ENCODE data around the gene TTLL6. TPM values are rescaled to one million over a fixed set of nuclear protein-coding genes. Genes with fewer than 3 reads are reported as not detected.
"Not testable (repeated sequence)": the region's sequence is repeated elsewhere in the genome, so short reads cannot be mapped to it uniquely, and the experiment has no call there.

TTLL6 gene
- polyA plus RNA-seq, 3 donors = 0.21 to 0.31 (median 0.22) TPM

DNA sequence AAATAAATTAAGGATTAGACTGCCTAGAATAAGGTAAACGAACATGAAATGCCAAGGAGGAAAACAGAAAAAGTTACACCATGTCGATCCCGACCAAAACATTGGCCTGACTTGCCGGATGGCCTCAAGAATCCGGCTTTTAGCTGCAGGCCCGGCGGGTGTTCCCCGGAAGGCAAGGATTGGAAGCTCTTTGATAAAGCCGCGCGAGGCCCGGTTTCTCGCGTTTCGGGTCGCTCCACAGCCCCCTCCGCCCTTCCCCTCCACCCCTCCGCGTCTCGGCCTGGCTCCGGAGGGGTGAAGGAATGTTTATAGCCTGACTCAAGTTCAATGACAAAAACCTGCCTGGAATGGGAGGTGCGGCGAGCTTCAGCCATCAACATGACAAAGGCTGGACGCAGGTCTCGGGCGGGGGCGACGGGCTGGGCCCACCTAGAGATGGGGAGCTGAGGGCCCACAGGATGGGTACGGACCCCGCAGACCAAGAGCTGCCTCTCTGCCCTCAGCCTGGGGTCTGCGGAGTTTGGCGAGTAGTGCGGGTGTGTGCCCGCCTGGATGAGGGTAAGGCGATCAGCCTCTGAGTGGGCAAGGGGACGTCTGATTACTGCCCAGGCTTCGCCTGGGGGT is 97.3 kb downstream of the TTLL6 start:
- 4 to 13% (median 13%) methylated on average over 36 to 37 of the region's 37 CpGs for WGBS, 3 donors
- no peak overlapping the region for H3K27ac ChIP-seq (ENCODE audit: low read depth, low read length)

DNA sequence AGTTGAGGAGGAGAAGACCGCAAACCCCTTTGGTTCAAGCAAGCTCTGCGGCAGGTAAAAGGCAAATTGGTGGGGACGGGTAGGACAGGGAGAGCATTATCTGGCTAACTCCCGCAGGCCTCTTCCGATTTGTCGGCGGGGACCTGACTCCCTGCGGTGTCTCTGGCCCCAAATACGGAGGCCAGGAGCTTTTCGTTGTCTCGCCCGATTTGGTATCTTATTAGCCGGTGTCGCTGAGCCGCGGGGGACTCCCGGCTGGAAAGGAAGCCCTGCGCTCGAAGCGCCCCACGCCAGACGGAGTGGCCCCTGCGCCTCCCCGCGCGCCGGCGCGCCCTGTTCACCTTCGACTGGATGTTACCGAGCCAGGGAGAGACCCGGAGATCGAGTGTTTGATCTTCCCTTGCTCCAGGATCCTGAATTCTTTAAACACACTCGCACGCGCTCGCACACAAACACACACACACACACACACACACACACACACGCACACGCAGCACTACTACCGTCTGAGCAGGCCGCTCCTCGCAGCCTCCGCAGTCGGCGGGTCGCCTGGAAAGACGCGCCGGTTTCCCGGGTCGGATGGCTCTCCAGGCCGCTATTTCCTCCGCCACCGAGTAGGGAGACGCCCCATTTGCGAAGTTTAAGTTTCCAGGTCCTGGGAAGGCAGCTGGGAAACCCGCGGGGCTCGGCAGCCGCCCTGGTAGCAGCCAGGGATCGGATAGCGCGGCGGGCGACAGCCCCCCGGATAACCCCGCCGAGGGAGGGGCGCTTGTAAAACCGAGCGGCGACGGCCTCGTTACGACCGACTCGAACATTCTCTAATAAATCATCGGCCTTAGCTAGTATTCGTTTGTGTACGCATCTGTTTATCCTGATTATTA is 98.0 kb downstream of the TTLL6 start:
- WGBS, 3 donors = 5 to 6% (median 6%) methylated on average over 80 of the region's 80 CpGs
- no peak overlapping the region for H3K27ac ChIP-seq (ENCODE audit: low read depth, low read length)

DNA sequence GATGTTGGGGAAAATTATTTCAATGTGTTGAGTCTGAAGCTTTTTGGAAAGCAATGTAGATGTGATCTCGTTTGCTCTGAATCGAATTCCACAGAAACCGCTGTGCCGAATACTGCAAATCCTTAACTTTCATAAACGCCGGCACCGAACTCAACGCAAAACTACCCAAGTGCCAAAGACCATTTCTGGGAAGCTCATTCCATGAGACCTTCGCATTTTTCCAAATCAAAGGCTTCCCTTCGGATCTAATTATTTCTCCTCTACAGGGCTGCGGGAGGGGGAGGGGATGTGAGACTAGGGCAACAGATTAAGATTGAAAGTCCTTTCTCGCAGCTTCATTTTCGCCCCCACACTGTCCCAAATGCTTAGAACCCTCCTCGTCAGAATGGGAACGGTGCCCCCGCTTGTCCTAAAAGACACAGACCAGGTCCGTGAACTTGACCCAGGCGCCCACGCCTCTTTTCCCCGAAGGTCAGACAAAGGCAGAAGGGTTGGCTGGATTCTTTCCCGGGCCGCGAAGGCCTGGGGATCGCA is 98.7 kb downstream of the TTLL6 start:
- 13 to 17% (median 14%) methylated on average over 24 of the region's 24 CpGs for WGBS, 3 donors
- H3K27ac ChIP-seq (ENCODE audit: low read depth, low read length) = no peak overlapping the region

DNA sequence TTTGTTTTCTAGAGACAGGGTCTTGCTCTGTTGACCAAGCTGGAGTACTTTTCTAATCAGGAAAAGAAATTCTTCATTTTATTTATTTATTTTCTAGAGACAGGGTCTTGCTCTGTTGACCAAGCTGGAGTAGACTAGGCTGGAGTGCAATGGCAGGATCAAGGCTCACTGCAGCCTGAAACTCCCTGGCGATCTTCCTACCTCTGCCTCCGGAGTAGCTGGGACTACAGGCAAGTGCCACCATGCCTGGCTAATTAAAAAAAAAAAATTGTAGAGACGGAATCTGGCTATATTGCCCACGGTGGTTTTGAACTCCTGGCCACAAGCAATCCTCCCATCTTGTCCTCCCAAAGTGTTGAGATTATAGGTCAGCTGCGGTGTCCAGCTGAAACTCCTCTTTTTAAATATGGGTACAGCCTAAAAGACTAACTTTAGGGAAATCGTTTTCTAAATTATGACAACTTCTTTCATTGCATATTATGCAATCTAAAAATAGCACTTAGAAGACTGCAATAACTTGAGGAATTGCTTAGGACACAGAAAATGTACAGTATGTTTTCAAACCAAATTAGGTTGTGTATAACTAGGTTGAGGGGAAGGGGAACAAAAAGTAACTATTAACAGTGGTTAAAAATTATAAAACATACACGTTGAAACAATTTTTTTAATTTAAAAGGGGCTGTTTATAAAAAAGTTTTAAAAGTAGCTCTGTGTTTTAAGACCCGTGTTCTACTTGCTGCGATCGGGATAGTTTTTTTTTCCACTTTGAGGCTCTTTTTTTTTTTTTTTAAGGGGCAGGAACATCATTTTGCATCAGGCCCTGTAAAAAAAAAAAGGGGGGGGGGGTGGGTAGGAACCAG is 99.4 kb downstream of the TTLL6 start:
- no peak overlapping the region for H3K27ac ChIP-seq (ENCODE audit: low read depth, low read length)
- 10 to 16% (median 14%) methylated on average over 10 of the region's 10 CpGs for WGBS, 3 donors

DNA sequence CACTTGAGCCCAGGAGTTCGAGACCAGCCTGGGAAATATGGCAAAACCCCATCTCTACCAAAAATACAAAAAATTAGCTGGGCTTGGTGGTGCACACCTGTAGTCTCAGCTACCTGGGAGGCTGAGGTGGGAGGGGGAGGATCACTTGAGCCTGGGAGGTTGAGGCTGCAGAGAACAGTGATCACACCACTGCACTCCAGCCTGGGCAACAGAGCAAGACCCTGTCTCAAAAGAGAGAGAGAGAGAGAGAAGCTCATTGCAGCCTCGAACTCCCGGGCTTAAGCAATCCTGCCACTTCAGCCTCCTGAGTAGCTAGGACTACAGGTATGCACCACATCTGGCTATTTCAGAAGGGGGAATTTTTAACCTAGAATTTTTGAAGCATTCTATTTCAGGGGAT is 100.5 kb downstream of the TTLL6 start:
- WGBS, 3 donors = 79 to 81% (median 80%) methylated on average over 3 of the region's 3 CpGs
- not testable (repeated sequence) for H3K27ac ChIP-seq (ENCODE audit: low read depth, low read length)

DNA sequence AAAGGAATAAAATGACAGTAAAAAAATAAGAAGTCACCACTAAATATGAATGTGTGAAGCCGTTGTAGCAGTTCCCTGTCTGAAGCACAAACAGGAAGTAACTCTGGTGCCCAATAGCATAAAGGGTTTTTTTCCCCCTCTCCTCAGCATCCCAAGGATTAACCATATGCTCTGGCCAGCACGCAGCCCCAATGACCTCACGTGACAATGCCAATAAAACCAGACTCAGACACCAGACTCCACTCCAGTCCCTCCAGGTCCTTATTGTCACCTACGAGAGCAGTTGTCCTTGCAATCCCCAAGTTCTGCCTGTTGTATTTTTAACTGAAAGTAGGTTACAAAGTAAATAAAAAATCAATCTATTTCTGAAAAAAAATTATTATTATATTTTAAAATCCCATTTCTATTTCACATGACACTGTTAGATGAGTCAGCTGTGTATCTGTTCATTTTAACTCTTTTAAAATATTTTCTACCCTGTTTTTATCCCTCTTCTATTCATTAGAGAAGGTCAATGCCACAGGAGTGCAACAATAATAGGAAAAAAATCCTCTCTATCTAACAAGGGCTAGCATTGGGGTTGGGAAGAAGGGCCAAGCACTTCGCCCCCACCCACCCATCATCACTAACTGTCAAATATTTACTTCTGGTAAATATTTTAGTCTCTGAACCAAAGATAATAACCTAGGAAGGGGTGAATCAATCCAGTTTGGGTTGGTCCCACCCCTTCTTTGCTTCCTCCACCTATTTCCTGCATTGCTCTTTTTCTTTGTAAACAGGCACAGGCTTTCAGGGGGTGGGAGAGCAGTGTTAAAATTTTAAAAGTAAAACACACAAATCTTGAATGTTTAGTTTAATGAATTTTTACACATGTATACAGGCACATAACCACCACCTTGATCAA is 101.3 kb downstream of the TTLL6 start:
- 32 to 51% (median 43%) methylated on average over 5 of the region's 5 CpGs for WGBS, 3 donors
- H3K27ac ChIP-seq (ENCODE audit: low read depth, low read length) = no peak overlapping the region

Other genes with a start within 250 kb of the TTLL6 start
- gene HOXB4, start 238.9 kb downstream of the TTLL6 start, polyA plus RNA-seq = 1 to 10 TPM; 1.1 to 5.4 (median 3.6) TPM
- 10 to 100 TPM in 1 of 3 donors, 1 to 10 TPM in 2; 2.6 to 10.2 (median 9.6) TPM for gene HOXB3, start 227.0 kb downstream of the TTLL6 start, polyA plus RNA-seq
- 1 to 10 TPM in 2 of 3 donors, under 1 TPM in 1; 0.59 to 3.9 (median 2.2) TPM for gene HOXB5, start 223.4 kb downstream of the TTLL6 start, polyA plus RNA-seq
- gene HOXB6, start 212.2 kb downstream of the TTLL6 start, polyA plus RNA-seq = 10 to 100 TPM in 2 of 3 donors, 1 to 10 TPM in 1; 1.8 to 14.7 (median 10.4) TPM
- 10 to 100 TPM in 2 of 3 donors, 1 to 10 TPM in 1; 1.6 to 18.1 (median 14.6) TPM for gene HOXB7, start 206.2 kb downstream of the TTLL6 start, polyA plus RNA-seq
- gene HOXB8, start 201.9 kb downstream of the TTLL6 start, polyA plus RNA-seq = 1 to 10 TPM in 2 of 3 donors, under 1 TPM in 1; 0.76 to 8.3 (median 6.9) TPM
- 1 to 10 TPM in 1 of 3 donors, under 1 TPM in 2; 0.15 to 1.0 (median 0.97) TPM for gene HOXB9, start 190.9 kb downstream of the TTLL6 start, polyA plus RNA-seq
- not detected for gene PRAC1, start 94.7 kb downstream of the TTLL6 start, polyA plus RNA-seq
- not detected for gene PRAC2, start 94.0 kb downstream of the TTLL6 start, polyA plus RNA-seq
- not detected for gene HOXB13, start 88.5 kb downstream of the TTLL6 start, polyA plus RNA-seq
- 100 to 1,000 TPM in 1 of 3 donors, 10 to 100 TPM in 2; 47.7 to 118 (median 96.0) TPM for gene CALCOCO2, start 13.8 kb upstream of the TTLL6 start, polyA plus RNA-seq
- 100 to 1,000 TPM; 150 to 279 (median 224) TPM for gene ATP5MC1, start 75.6 kb upstream of the TTLL6 start, polyA plus RNA-seq
- 10 to 100 TPM; 21.4 to 36.8 (median 36.3) TPM for gene UBE2Z, start 91.2 kb upstream of the TTLL6 start, polyA plus RNA-seq
- gene SNF8, start 127.6 kb upstream of the TTLL6 start, polyA plus RNA-seq = 100 to 1,000 TPM in 2 of 3 donors, 10 to 100 TPM in 1; 71.0 to 172 (median 149) TPM
- gene GIP, start 151.4 kb upstream of the TTLL6 start, polyA plus RNA-seq = not detected
- gene IGF2BP1, start 180.2 kb upstream of the TTLL6 start, polyA plus RNA-seq = under 1 TPM in 1 of 3 donors, not detected in 2; 0.01 TPM